Fibroblast of skin of left quadriceps (primary cell): ENCODE results near the gene PCDHGB5.
"Not testable (repeated sequence)": the region's sequence is repeated elsewhere in the genome, so short reads cannot be mapped to it uniquely, and the experiment has no call there.

Experiments used
- DNase-seq, 2 experiments: peaks; one replicate each; pipeline ENCODE4 v3.0.0-alpha.2; 2013; ENCODE audit warnings: low read depth in 2 of 2

The PCDHGB5 gene

DNA sequence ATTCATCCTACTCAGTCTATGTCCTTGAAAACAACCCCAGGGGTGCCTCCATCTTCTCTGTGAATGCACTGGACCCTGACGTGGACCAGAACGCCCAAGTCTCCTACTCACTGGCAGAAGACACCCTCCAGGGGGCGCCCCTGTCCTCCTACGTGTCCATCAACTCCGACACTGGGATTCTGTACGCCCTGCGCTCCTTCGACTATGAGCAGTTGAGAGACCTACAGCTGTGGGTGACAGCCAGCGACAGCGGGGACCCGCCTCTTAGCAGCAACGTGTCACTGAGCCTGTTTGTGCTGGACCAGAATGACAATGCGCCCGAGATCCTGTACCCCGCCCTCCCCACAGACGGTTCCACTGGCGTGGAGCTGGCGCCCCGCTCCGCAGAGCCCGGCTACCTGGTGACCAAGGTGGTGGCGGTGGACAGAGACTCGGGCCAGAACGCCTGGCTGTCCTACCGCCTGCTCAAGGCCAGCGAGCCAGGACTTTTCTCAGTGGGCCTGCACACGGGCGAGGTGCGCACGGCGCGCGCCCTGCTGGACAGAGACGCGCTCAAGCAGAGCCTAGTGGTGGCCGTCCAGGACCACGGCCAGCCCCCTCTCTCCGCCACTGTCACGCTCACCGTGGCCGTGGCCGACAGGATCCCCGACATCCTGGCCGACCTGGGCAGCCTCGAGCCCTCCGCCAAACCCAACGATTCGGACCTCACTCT lies 22.1 kb upstream of the PCDHGB5 start:
- not testable (repeated sequence) for DNase-seq

DNA sequence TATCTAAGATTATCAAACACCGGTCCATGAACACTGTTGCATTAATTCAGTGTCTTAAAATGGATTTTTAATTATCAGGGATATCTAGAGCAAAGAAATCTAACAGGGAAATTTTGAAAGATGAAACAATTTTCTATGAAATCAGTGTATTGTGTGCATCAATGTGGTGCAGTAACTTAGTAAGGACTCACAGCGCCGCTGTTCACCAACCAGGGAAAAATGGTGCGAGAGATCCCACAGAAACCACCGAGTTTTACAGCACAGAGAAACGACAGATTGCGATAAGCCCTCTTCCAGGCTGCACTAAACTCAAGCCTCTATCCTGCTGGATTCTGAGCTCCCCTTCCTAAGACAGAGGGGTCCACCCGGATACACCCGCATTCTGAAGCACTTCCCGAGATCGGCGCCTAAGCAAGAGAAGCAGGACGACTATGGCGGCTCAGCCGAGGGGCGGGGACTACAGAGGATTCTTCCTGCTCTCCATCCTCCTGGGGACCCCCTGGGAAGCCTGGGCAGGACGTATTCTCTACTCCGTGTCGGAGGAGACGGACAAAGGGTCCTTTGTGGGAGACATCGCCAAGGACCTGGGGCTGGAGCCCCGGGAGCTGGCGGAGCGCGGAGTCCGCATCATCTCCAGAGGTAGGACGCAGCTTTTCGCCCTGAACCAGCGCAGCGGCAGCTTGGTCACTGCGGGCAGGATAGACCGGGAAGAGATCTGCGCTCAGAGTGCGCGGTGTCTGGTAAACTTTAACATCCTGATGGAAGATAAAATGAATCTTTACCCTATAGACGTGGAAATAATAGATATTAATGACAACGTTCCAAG lies 15.1 kb upstream of the PCDHGB5 start, which contains the start of gene PCDHGA7:
Gene PCDHGA7 (plus strand): TSS at position 274 of the 826 bp plus-strand sequence. CDS start 158 bp downstream, at position 432.
- DNase-seq = no peak

DNA sequence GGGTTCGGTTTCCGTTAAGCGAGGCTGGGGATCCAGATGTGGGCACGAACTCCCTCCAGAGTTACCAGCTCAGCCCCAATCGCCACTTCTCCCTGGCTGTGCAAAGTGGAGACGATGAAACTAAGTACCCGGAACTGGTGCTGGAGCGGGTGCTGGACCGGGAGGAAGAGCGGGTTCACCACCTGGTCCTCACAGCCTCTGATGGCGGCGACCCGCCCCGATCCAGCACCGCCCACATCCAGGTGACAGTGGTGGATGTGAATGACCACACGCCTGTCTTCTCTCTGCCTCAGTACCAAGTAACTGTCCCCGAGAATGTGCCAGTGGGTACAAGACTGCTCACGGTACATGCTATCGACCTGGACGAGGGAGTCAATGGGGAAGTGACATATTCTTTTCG lies 14.4 kb upstream of the PCDHGB5 start:
- no peak for DNase-seq

DNA sequence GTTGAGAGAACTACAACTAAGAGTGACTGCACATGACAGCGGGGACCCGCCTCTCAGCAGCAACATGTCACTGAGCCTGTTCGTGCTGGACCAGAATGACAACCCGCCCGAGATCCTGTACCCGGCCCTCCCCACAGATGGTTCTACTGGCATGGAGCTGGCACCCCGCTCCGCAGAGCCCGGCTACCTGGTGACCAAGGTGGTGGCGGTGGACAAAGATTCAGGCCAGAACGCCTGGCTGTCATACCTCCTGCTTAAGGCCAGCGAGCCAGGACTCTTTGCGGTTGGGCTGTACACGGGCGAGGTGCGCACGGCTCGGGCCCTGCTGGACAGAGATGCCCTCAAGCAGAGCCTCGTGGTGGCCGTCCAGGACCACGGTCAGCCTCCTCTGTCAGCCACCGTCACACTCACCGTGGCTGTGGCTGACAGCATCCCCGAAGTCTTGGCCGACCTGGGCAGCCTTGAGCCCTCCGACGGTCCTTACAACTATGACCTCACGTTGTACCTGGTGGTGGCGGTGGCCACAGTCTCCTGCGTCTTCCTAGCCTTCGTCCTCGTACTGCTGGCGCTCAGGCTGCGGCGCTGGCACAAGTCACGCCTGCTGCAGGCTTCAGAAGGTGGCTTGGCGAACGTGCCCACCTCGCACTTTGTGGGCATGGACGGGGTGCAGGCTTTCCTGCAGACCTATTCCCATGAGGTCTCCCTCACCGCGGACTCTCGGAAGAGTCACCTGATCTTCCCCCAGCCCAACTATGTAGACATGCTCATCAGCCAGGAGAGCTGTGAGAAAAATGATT lies 13.1 kb upstream of the PCDHGB5 start:
- no peak for DNase-seq

DNA sequence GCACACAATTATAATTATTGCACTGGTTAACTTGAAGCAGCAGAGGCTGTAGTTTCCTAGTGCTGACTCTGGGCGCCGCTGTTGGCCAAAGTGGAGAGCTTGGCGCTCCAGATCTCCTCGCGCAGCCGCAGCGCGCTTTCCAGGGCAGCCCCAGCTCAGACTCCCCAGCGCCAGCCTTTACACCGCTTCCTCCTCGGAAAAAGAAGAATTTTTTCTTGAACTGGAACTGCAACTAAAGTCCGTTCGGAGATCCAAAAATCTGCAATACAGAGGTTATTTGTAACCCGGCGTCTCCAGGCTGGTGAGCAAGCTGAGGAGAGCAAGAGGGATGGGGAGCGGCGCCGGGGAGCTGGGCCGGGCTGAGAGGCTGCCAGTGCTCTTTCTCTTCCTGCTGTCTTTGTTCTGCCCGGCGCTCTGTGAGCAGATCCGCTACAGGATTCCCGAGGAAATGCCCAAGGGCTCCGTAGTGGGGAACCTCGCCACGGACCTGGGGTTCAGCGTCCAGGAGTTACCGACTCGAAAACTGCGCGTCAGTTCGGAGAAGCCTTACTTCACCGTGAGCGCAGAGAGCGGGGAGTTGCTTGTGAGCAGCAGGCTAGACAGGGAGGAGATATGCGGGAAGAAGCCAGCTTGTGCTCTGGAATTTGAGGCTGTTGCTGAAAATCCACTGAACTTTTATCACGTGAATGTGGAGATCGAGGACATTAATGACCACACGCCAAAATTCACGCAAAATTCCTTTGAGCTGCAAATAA lies 10.0 kb upstream of the PCDHGB5 start, which contains the start of gene PCDHGB4:
Gene PCDHGB4 (plus strand): TSS at position 142 of the 755 bp plus-strand sequence. CDS start 187 bp downstream, at position 329.
- DNase-seq = not testable (repeated sequence)

DNA sequence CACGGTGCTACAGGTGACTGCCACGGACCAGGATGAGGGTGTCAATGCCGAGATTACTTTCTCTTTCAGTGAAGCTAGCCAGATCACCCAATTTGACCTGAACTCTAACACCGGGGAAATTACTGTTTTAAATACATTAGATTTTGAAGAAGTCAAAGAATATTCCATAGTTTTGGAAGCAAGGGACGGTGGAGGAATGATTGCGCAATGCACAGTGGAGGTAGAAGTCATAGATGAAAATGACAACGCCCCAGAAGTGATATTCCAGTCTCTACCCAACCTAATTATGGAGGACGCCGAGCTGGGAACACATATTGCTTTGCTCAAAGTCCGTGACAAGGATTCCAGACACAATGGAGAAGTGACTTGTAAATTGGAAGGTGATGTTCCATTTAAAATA lies 9.1 kb upstream of the PCDHGB5 start:
- DNase-seq = no peak

DNA sequence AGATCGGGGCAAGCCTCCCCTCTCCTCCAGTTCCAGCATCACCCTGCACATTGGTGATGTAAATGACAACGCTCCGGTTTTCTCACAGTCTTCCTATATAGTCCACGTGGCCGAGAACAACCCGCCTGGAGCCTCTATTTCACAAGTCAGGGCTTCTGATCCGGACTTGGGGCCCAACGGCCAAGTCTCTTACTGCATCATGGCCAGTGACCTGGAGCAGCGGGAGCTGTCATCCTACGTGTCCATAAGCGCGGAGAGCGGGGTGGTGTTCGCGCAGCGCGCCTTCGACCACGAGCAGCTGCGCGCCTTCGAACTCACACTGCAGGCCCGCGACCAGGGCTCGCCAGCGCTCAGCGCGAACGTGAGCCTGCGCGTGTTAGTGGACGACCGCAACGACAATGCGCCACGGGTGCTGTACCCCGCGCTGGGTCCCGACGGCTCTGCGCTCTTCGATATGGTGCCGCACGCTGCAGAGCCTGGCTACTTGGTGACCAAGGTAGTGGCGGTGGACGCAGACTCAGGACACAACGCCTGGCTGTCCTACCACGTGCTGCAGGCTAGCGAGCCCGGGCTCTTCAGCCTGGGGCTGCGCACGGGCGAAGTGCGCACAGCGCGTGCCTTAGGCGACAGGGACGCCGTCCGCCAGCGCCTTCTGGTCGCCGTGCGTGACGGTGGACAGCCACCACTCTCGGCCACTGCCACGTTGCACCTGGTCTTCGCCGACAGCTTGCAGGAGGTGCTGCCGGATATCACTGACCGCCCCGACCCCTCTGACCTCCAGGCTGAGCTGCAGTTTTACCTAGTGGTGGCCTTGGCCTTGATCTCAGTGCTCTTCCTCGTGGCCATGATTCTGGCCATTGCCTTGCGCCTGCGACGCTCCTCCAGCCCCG lies 8.3 kb upstream of the PCDHGB5 start:
- no peak for DNase-seq

DNA sequence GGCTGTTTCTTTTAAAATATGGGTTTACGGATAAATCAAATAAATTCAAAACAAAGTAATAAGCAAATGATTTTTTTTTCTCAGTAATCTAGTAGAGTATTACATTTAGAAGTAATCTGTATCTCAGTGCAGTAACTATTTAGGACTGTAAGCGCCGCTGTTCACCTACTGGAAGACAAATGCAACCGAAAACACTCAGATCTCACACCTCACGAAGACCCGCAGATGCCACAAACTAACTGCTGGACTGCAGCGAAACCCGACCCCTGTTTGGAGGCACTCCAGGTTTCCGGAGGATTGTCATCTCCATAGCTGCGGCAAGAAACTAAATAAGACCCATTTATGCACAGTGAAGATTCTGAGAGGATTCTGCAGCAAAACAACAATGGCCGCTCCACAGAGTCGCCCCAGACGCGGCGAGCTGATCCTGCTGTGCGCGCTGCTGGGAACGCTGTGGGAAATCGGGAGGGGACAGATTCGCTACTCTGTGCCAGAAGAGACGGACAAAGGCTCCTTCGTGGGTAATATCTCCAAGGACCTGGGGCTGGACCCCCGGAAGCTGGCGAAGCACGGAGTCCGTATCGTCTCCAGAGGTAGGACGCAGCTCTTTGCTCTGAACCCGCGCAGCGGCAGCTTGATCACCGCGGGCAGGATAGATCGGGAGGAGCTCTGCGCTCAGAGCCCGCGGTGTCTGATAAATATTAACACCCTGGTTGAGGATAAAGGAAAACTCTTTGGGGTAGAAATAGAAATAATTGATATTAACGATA lies 5.1 kb upstream of the PCDHGB5 start, which contains the start of gene PCDHGA8:
Gene PCDHGA8 (plus strand): TSS at position 205 of the 770 bp plus-strand sequence. CDS start 181 bp downstream, at position 386.
- no peak for DNase-seq

DNA sequence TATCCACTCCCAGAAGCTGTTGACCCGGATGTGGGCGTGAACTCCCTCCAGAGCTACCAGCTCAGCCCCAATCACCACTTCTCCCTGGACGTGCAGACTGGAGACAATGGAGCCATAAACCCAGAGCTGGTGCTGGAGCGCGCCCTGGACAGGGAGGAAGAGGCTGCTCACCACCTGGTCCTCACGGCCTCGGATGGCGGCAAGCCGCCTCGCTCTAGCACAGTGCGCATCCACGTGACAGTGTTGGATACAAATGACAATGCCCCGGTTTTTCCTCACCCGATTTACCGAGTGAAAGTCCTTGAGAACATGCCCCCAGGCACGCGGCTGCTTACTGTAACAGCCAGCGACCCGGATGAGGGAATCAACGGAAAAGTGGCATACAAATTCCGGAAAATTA lies 4.5 kb upstream of the PCDHGB5 start:
- no peak for DNase-seq

DNA sequence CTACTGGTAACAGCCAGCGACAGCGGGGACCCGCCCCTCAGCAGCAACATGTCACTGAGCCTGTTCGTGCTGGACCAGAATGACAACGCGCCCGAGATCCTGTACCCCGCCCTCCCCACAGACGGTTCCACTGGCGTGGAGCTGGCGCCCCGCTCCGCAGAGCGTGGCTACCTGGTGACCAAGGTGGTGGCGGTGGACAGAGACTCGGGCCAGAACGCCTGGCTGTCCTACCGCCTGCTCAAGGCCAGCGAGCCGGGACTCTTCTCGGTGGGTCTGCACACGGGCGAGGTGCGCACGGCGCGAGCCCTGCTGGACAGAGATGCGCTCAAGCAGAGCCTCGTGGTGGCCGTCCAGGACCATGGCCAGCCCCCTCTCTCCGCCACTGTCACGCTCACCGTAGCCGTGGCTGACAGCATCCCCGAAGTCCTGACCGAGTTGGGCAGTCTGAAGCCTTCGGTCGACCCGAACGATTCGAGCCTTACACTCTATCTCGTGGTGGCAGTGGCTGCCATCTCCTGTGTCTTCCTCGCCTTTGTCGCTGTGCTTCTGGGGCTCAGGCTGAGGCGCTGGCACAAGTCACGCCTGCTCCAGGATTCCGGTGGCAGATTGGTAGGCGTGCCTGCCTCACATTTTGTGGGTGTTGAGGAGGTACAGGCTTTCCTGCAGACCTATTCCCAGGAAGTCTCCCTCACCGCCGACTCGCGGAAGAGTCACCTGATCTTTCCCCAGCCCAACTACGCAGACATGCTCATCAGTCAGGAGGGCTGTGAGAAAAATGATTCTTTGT lies 3.2 kb upstream of the PCDHGB5 start:
- DNase-seq = not testable (repeated sequence)

DNA sequence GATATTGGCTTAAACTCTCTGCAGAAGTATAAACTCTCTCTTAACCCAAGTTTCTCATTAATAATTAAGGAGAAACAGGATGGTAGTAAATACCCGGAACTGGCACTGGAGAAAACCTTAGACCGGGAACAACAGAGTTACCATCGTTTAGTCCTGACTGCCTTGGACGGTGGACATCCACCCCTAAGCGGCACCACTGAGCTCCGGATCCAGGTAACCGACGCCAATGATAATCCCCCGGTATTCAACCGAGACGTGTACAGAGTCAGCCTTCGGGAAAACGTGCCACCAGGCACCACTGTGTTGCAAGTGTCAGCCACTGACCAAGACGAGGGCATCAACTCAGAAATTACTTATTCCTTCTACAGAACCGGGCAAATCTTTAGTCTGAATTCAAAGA lies 861 bp downstream of the PCDHGB5 start:
- DNase-seq = no peak

DNA sequence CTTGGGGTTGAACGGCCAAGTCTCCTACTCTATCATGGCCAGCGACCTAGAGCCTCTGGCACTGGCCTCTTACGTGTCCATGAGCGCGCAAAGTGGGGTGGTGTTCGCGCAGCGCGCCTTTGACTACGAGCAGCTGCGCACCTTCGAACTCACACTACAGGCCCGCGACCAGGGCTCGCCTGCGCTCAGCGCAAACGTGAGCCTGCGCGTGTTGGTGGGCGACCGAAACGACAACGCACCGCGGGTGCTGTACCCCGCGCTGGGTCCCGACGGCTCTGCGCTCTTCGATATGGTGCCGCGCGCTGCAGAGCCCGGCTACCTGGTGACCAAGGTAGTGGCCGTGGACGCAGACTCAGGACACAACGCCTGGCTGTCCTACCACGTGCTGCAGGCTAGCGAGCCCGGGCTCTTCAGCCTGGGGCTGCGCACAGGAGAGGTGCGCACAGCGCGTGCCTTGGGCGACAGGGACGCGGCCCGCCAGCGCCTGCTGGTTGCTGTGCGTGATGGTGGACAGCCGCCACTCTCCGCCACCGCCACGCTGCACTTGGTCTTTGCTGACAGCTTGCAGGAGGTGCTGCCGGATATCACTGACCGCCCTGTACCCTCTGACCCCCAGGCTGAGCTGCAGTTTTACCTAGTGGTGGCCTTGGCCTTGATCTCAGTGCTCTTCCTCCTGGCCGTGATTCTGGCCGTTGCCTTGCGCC lies 2.0 kb downstream of the PCDHGB5 start:
- no peak for DNase-seq

DNA sequence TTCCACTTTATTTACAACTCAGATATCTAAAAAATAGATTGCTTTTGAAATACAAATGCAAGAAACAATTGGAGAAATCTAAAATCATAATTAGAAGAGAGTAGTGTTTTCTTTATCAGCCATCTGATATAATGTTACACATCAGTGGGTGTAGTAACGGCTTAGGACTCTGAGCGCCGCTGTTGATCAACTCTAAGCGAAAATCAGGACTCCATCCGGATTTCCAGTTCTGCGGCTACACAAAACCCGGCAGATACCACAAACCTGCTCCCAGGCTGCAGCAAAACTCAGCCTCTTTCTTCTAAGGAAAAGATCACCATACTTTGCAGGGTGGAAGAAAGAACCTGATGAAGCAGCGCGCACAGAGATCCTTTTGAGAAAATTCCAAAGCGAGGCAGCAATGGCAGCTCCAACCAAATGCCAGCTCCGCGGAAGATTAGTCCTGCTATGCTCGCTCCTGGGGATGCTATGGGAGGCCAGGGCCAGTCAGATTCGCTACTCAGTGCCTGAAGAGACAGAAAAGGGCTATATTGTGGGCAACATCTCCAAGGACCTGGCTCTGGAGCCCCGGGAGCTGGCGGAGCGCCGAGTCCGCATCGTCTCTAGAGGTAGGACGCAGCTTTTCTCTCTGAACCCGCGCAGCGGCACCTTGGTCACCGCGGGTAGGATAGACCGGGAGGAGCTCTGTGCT lies 5.0 kb downstream of the PCDHGB5 start, which contains the start of gene PCDHGA9:
Gene PCDHGA9 (plus strand): TSS at position 226 of the 691 bp plus-strand sequence. CDS start 175 bp downstream, at position 401.
- DNase-seq = no peak

DNA sequence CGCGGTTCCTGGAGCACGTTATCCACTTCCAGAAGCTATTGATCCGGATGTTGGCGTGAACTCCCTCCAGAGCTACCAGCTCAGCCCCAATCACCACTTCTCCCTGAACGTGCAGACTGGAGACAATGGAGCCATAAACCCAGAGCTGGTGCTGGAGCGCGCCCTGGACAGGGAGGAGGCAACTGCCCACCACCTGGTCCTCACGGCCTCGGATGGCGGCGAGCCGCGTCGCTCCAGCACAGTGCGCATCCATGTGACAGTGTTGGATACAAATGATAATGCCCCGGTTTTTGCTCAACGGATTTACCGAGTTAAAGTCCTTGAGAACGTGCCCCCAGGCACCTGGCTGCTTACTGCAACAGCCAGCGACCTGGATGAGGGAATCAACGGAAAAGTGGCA lies 5.6 kb downstream of the PCDHGB5 start:
- no peak for DNase-seq

DNA sequence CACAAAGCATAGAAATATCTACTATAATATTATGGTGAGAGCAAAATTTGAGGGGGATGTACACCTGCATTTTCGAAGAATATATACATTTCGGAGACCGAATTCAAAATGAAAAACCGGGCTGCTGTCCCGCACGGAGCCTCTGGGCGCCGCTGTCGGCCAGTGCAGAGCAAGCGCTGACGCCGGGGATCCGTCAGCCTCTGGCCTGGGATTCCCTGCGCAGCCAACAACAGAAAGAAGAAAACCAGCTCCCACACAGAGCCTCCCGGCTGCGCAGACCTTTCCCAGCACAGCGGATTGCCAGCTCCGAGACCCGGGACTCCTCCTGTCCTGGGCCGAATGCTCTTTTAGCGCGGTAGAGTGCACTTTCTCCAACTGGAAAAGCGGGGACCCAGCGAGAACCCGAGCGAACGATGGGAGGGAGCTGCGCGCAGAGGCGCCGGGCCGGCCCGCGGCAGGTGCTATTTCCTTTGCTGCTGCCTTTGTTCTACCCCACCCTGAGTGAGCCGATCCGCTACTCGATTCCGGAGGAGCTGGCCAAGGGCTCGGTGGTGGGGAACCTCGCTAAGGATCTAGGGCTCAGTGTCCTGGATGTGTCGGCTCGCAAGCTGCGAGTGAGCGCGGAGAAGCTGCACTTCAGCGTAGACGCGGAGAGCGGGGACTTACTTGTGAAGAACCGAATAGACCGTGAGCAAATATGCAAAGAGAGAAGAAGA lies 10.2 kb downstream of the PCDHGB5 start, which contains the start of gene PCDHGB6:
Gene PCDHGB6 (plus strand): TSS at position 232 of the 716 bp plus-strand sequence. CDS start 182 bp downstream, at position 414.
- DNase-seq = not testable (repeated sequence)

DNA sequence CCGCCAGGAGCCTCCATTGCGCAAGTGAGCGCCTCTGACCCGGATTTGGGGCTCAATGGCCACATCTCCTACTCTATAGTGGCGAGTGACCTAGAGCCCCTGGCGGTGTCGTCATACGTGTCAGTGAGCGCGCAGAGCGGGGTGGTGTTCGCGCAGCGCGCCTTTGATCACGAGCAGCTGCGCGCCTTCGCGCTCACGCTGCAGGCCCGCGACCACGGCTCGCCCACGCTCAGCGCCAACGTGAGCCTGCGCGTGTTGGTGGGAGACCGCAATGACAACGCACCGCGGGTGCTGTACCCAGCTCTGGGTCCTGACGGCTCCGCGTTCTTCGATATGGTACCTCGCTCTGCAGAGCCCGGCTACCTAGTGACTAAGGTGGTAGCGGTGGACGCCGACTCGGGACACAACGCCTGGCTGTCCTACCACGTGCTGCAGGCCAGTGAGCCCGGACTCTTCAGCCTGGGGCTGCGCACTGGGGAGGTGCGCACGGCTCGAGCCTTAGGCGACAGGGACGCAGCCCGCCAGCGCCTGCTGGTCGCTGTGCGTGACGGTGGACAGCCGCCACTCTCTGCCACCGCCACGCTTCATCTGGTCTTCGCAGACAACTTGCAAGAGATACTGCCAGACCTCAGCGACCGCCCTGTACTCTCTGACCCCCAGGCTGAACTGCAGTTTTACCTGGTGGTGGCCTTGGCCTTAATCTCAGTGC lies 12.0 kb downstream of the PCDHGB5 start:
- no peak for DNase-seq
